ENCODE data around the gene FAM219A.
A peak's percentile ranks its signal among the peaks of the same experiment; 100 is the strongest.

FAM219A gene

GRCh38 chr9:34457266-34458012 lies 931 bp downstream of the FAM219A start:
- Histone ChIP-seq H3K27me3 (ENCODE audit: control insufficient read depth in 1 of 2, insufficient read depth in 2 of 2, low read length in 2 of 2) (no peaks in the 10 kb centered on the region), H3K4me3 (ENCODE audit: low read depth in 1 of 2, low read length in 2 of 2) (peak overlapping the region; percentile 85 to 89), H3K27ac (ENCODE audit: low read depth, low read length) (peak overlapping the region; percentile 73), H3K9ac (ENCODE audit: low read length) (peak overlapping the region; percentile 74), H3K4me1 (ENCODE audit: insufficient read depth, low read length) (peaks cover 12% of the 10 kb centered on the region), H3K9me3 (ENCODE audit: low read length) (no peaks in the 10 kb centered on the region), H3K36me3 (ENCODE audit: insufficient read depth, low read length) (no peaks in the 10 kb centered on the region)

GRCh38 chr9:34456746-34457145 lies 1.6 kb downstream of the FAM219A start:
- Histone ChIP-seq H3K9ac (ENCODE audit: low read length) (peak overlapping the region; percentile 74), H3K27ac (ENCODE audit: low read depth, low read length) (peak overlapping the region; percentile 73), H3K27me3 (ENCODE audit: control insufficient read depth in 1 of 2, insufficient read depth in 2 of 2, low read length in 2 of 2) (no peaks in the 10 kb centered on the region), H3K4me3 (ENCODE audit: low read depth in 1 of 2, low read length in 2 of 2) (peak overlapping the region; percentile 85 to 89), H3K36me3 (ENCODE audit: insufficient read depth, low read length) (no peaks in the 10 kb centered on the region), H3K4me1 (ENCODE audit: insufficient read depth, low read length) (peaks cover 12% of the 10 kb centered on the region), H3K9me3 (ENCODE audit: low read length) (no peaks in the 10 kb centered on the region)

GRCh38 chr9:34456151-34456550 lies 2.2 kb downstream of the FAM219A start:
- Histone ChIP-seq H3K27ac (ENCODE audit: low read depth, low read length) (no peak overlapping the region), H3K9ac (ENCODE audit: low read length) (no peak overlapping the region), H3K27me3 (ENCODE audit: control insufficient read depth in 1 of 2, insufficient read depth in 2 of 2, low read length in 2 of 2) (no peaks in the 10 kb centered on the region), H3K4me3 (ENCODE audit: low read depth in 1 of 2, low read length in 2 of 2) (no peak overlapping the region), H3K36me3 (ENCODE audit: insufficient read depth, low read length) (no peaks in the 10 kb centered on the region), H3K9me3 (ENCODE audit: low read length) (no peaks in the 10 kb centered on the region), H3K4me1 (ENCODE audit: insufficient read depth, low read length) (peaks cover 12% of the 10 kb centered on the region)

GRCh38 chr9:34454571-34455065 lies 3.8 kb downstream of the FAM219A start:
- Histone ChIP-seq H3K4me1 (ENCODE audit: insufficient read depth, low read length) (peaks cover 12% of the 10 kb centered on the region), H3K4me3 (ENCODE audit: low read depth in 1 of 2, low read length in 2 of 2) (no peak overlapping the region), H3K36me3 (ENCODE audit: insufficient read depth, low read length) (no peaks in the 10 kb centered on the region), H3K27ac (ENCODE audit: low read depth, low read length) (no peak overlapping the region), H3K9me3 (ENCODE audit: low read length) (no peaks in the 10 kb centered on the region), H3K9ac (ENCODE audit: low read length) (no peak overlapping the region), H3K27me3 (ENCODE audit: control insufficient read depth in 1 of 2, insufficient read depth in 2 of 2, low read length in 2 of 2) (no peaks in the 10 kb centered on the region)

GRCh38 chr9:34452568-34452967 lies 5.8 kb downstream of the FAM219A start:
- H3K9me3 ChIP-seq (ENCODE audit: low read length): no peaks in the 10 kb centered on the region
- no peak overlapping the region for H3K4me3 ChIP-seq (ENCODE audit: low read depth in 1 of 2, low read length in 2 of 2)
- H3K36me3 ChIP-seq (ENCODE audit: insufficient read depth, low read length): no peaks in the 10 kb centered on the region
- no peaks in the 10 kb centered on the region for H3K27me3 ChIP-seq (ENCODE audit: control insufficient read depth in 1 of 2, insufficient read depth in 2 of 2, low read length in 2 of 2)
- H3K27ac ChIP-seq (ENCODE audit: low read depth, low read length): no peak overlapping the region
- H3K9ac ChIP-seq (ENCODE audit: low read length): no peak overlapping the region
- peaks cover 7% of the 10 kb centered on the region for H3K4me1 ChIP-seq (ENCODE audit: insufficient read depth, low read length)

GRCh38 chr9:34451545-34451944 lies 6.8 kb downstream of the FAM219A start:
- H3K27ac ChIP-seq (ENCODE audit: low read depth, low read length): no peak overlapping the region
- H3K9ac ChIP-seq (ENCODE audit: low read length): no peak overlapping the region
- H3K9me3 ChIP-seq (ENCODE audit: low read length): no peaks in the 10 kb centered on the region
- no peaks in the 10 kb centered on the region for H3K36me3 ChIP-seq (ENCODE audit: insufficient read depth, low read length)
- H3K4me1 ChIP-seq (ENCODE audit: insufficient read depth, low read length): peaks cover 1% of the 10 kb centered on the region
- no peak overlapping the region for H3K4me3 ChIP-seq (ENCODE audit: low read depth in 1 of 2, low read length in 2 of 2)
- H3K27me3 ChIP-seq (ENCODE audit: control insufficient read depth in 1 of 2, insufficient read depth in 2 of 2, low read length in 2 of 2): no peaks in the 10 kb centered on the region

GRCh38 chr9:34451135-34451534 lies 7.2 kb downstream of the FAM219A start:
- Histone ChIP-seq H3K27ac (ENCODE audit: low read depth, low read length) (no peak overlapping the region), H3K9ac (ENCODE audit: low read length) (no peak overlapping the region)

GRCh38 chr9:34450644-34451043 lies 7.7 kb downstream of the FAM219A start:
- H3K9ac ChIP-seq (ENCODE audit: low read length): no peak overlapping the region
- no peaks in the 10 kb centered on the region for H3K27me3 ChIP-seq (ENCODE audit: control insufficient read depth in 1 of 2, insufficient read depth in 2 of 2, low read length in 2 of 2)
- H3K4me1 ChIP-seq (ENCODE audit: insufficient read depth, low read length): no peaks in the 10 kb centered on the region
- no peaks in the 10 kb centered on the region for H3K9me3 ChIP-seq (ENCODE audit: low read length)
- no peak overlapping the region for H3K4me3 ChIP-seq (ENCODE audit: low read depth in 1 of 2, low read length in 2 of 2)
- H3K27ac ChIP-seq (ENCODE audit: low read depth, low read length): no peak overlapping the region
- no peaks in the 10 kb centered on the region for H3K36me3 ChIP-seq (ENCODE audit: insufficient read depth, low read length)

More at GRCh38 chr9:34451135-34451534, 7.2 kb downstream of the FAM219A start:
- H3K4me1 ChIP-seq (ENCODE audit: insufficient read depth, low read length): no peaks in the 10 kb centered on the region
- no peak overlapping the region for H3K4me3 ChIP-seq (ENCODE audit: low read depth in 1 of 2, low read length in 2 of 2)
- no peaks in the 10 kb centered on the region for H3K9me3 ChIP-seq (ENCODE audit: low read length)
- H3K36me3 ChIP-seq (ENCODE audit: insufficient read depth, low read length): no peaks in the 10 kb centered on the region
- H3K27me3 ChIP-seq (ENCODE audit: control insufficient read depth in 1 of 2, insufficient read depth in 2 of 2, low read length in 2 of 2): no peaks in the 10 kb centered on the region

- no peaks in the 10 kb centered on the region for H3K27me3 ChIP-seq (ENCODE audit: control insufficient read depth in 1 of 2, insufficient read depth in 2 of 2, low read length in 2 of 2)
- no peaks in the 10 kb centered on the region for H3K4me1 ChIP-seq (ENCODE audit: insufficient read depth, low read length)
- no peak overlapping the region for H3K9ac ChIP-seq (ENCODE audit: low read length)
- no peak overlapping the region for H3K4me3 ChIP-seq (ENCODE audit: low read depth in 1 of 2, low read length in 2 of 2)
- H3K36me3 ChIP-seq (ENCODE audit: insufficient read depth, low read length): no peaks in the 10 kb centered on the region
- H3K9me3 ChIP-seq (ENCODE audit: low read length): no peaks in the 10 kb centered on the region
- H3K27ac ChIP-seq (ENCODE audit: low read depth, low read length): no peak overlapping the region
These were observed 11.4 kb downstream of the FAM219A start for GRCh38 chr9:34446951-34447350.

GRCh38 chr9:34446468-34446891 lies 11.9 kb downstream of the FAM219A start:
- no peak overlapping the region for H3K4me3 ChIP-seq (ENCODE audit: low read depth in 1 of 2, low read length in 2 of 2)
- no peak overlapping the region for H3K27ac ChIP-seq (ENCODE audit: low read depth, low read length)
- no peaks in the 10 kb centered on the region for H3K27me3 ChIP-seq (ENCODE audit: control insufficient read depth in 1 of 2, insufficient read depth in 2 of 2, low read length in 2 of 2)
- no peak overlapping the region for H3K9ac ChIP-seq (ENCODE audit: low read length)
- H3K9me3 ChIP-seq (ENCODE audit: low read length): no peaks in the 10 kb centered on the region
- H3K36me3 ChIP-seq (ENCODE audit: insufficient read depth, low read length): no peaks in the 10 kb centered on the region
- H3K4me1 ChIP-seq (ENCODE audit: insufficient read depth, low read length): no peaks in the 10 kb centered on the region

GRCh38 chr9:34443976-34444375 lies 14.4 kb downstream of the FAM219A start:
- H3K4me1 ChIP-seq (ENCODE audit: insufficient read depth, low read length): no peaks in the 10 kb centered on the region
- H3K9ac ChIP-seq (ENCODE audit: low read length): no peak overlapping the region
- H3K27ac ChIP-seq (ENCODE audit: low read depth, low read length): no peak overlapping the region

GRCh38 chr9:34443533-34443932 lies 14.8 kb downstream of the FAM219A start:
- no peaks in the 10 kb centered on the region for H3K9me3 ChIP-seq (ENCODE audit: low read length)

More at GRCh38 chr9:34443976-34444375, 14.4 kb downstream of the FAM219A start:
- Histone ChIP-seq H3K9me3 (ENCODE audit: low read length) (no peaks in the 10 kb centered on the region), H3K36me3 (ENCODE audit: insufficient read depth, low read length) (no peaks in the 10 kb centered on the region), H3K4me3 (ENCODE audit: low read depth in 1 of 2, low read length in 2 of 2) (no peak overlapping the region), H3K27me3 (ENCODE audit: control insufficient read depth in 1 of 2, insufficient read depth in 2 of 2, low read length in 2 of 2) (no peaks in the 10 kb centered on the region)

More at GRCh38 chr9:34443533-34443932, 14.8 kb downstream of the FAM219A start:
- no peak overlapping the region for H3K27ac ChIP-seq (ENCODE audit: low read depth, low read length)
- H3K9ac ChIP-seq (ENCODE audit: low read length): no peak overlapping the region
- no peaks in the 10 kb centered on the region for H3K36me3 ChIP-seq (ENCODE audit: insufficient read depth, low read length)
- H3K4me1 ChIP-seq (ENCODE audit: insufficient read depth, low read length): no peaks in the 10 kb centered on the region
- no peak overlapping the region for H3K4me3 ChIP-seq (ENCODE audit: low read depth in 1 of 2, low read length in 2 of 2)
- H3K27me3 ChIP-seq (ENCODE audit: control insufficient read depth in 1 of 2, insufficient read depth in 2 of 2, low read length in 2 of 2): no peaks in the 10 kb centered on the region
